ENCODE data around the gene SCN9A. TPM values are rescaled to one million over a fixed set of nuclear protein-coding genes. Genes with fewer than 3 reads are reported as not detected.

The SCN9A gene
- total RNA-seq, 1 donor from 2014 or later = 7.8 TPM

DNA sequence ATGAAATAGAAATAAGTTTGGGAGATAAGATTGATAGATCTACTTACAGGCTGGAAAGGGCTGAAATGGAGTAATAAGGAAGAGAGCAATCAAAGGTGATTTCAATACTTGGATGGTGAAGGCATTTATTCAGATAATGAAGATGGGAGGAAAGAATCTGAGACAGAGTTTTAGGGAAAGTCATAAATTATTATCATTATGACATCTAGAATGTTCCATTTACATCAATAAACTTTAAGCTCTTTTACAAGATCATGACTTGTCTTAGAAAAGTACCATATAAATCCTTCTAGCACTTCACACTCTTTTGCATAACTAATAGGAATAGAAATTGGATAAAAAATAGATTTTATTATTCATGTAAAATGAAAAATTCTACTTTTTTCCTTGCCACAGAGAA, 2.2 kb downstream of the SCN9A start:
- Histone ChIP-seq H2AFZ (ENCODE audit: low read depth, low read length) (no peak overlapping the region), H3K4me2 (ENCODE audit: low read length) (peak overlapping the region; percentile 30), H4K20me1 (ENCODE audit: insufficient read depth, low read length) (no peaks in the 10 kb centered on the region), H3K4me3 (ENCODE audit: insufficient read depth, low read depth, low read length) (no peak overlapping the region), H3K9me3 (ENCODE audit: insufficient read depth, low read depth, low read length) (no peaks in the 10 kb centered on the region), H3K27me3 (ENCODE audit: insufficient read depth, low read length) (no peaks in the 10 kb centered on the region), H3K4me1 (ENCODE audit: insufficient read depth, low read length) (peaks cover 5% of the 10 kb centered on the region), H3K9ac (ENCODE audit: low read length) (no peak overlapping the region), H3K27ac (ENCODE audit: low read depth, low read length) (no peak overlapping the region), H3K79me2 (ENCODE audit: insufficient read depth, low read length) (peaks cover 6% of the 10 kb centered on the region), H3K36me3 (ENCODE audit: insufficient read depth, low read length) (no peaks in the 10 kb centered on the region)
- Mint-ChIP-seq H3K27me3 (ENCODE audit: low read depth, unreplicated experiment) (no peaks in the 10 kb centered on the region), H3K36me3 (ENCODE audit: low read depth, unreplicated experiment) (no peaks in the 10 kb centered on the region), H3K9me3 (ENCODE audit: unreplicated experiment) (no peaks in the 10 kb centered on the region), H3K27ac (ENCODE audit: unreplicated experiment) (no peak overlapping the region), H3K4me1 (ENCODE audit: low read depth, unreplicated experiment) (peaks cover 13% of the 10 kb centered on the region), H3K4me3 (ENCODE audit: unreplicated experiment) (no peak overlapping the region)
- no peak for TF ChIP-seq EZH2 (IDR thresholded peaks at IDR 0.05; ENCODE audit: insufficient read depth, low read length)
- TF ChIP-seq, protein P1, sequence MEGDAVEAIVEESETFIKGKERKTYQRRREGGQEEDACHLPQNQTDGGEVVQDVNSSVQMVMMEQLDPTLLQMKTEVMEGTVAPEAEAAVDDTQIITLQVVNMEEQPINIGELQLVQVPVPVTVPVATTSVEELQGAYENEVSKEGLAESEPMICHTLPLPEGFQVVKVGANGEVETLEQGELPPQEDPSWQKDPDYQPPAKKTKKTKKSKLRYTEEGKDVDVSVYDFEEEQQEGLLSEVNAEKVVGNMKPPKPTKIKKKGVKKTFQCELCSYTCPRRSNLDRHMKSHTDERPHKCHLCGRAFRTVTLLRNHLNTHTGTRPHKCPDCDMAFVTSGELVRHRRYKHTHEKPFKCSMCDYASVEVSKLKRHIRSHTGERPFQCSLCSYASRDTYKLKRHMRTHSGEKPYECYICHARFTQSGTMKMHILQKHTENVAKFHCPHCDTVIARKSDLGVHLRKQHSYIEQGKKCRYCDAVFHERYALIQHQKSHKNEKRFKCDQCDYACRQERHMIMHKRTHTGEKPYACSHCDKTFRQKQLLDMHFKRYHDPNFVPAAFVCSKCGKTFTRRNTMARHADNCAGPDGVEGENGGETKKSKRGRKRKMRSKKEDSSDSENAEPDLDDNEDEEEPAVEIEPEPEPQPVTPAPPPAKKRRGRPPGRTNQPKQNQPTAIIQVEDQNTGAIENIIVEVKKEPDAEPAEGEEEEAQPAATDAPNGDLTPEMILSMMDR (IDR thresholded peaks at IDR 0.05; ENCODE audit: insufficient read depth, low read depth, low read length) = no peak
- DNase-seq (ENCODE audit: low read depth) = no peak
- no peak for FAIRE-seq

DNA sequence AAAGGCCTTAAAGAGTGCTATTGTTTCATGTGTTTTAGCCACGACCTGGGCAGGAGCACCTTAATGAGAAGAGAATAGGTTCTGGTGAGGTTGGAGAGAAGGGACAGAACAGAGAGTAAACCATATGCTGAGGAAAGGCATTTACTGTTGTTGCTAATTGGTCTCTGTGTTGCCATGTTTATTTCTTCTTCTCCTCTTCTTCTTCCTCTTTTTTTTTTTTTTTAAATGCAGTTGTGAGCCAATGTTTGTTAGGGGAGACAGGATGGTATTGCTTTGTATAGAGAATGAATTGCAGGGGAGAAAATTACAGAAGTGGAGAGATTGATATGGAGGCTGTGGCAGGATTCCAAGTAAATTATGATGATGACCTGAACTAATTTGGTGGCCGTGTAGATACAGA, 2.6 kb downstream of the SCN9A start:
- Mint-ChIP-seq H3K27me3 (ENCODE audit: low read depth, unreplicated experiment) (no peaks in the 10 kb centered on the region), H3K4me1 (ENCODE audit: low read depth, unreplicated experiment) (peaks cover 13% of the 10 kb centered on the region), H3K4me3 (ENCODE audit: unreplicated experiment) (no peak overlapping the region), H3K36me3 (ENCODE audit: low read depth, unreplicated experiment) (no peaks in the 10 kb centered on the region), H3K27ac (ENCODE audit: unreplicated experiment) (no peak overlapping the region), H3K9me3 (ENCODE audit: unreplicated experiment) (no peaks in the 10 kb centered on the region)
- H3K36me3 ChIP-seq (ENCODE audit: insufficient read depth, low read length) = no peaks in the 10 kb centered on the region
- H3K9me3 ChIP-seq (ENCODE audit: insufficient read depth, low read depth, low read length) = no peaks in the 10 kb centered on the region
- peaks cover 6% of the 10 kb centered on the region for H3K79me2 ChIP-seq (ENCODE audit: insufficient read depth, low read length)
- H3K27me3 ChIP-seq (ENCODE audit: insufficient read depth, low read length) = no peaks in the 10 kb centered on the region
- no peak for DNase-seq (ENCODE audit: low read depth)
- H3K27ac ChIP-seq (ENCODE audit: low read depth, low read length) = no peak overlapping the region
- peaks cover 5% of the 10 kb centered on the region for H3K4me1 ChIP-seq (ENCODE audit: insufficient read depth, low read length)
- H3K4me2 ChIP-seq (ENCODE audit: low read length) = peak overlapping the region; percentile 30
- no peak for FAIRE-seq
- H2AFZ ChIP-seq (ENCODE audit: low read depth, low read length) = no peak overlapping the region
- H3K4me3 ChIP-seq (ENCODE audit: insufficient read depth, low read depth, low read length) = no peak overlapping the region
- TF ChIP-seq EZH2 (IDR thresholded peaks at IDR 0.05; ENCODE audit: insufficient read depth, low read length) = no peak
- TF ChIP-seq, protein P1 (IDR thresholded peaks at IDR 0.05; ENCODE audit: insufficient read depth, low read depth, low read length) = no peak
- H4K20me1 ChIP-seq (ENCODE audit: insufficient read depth, low read length) = no peaks in the 10 kb centered on the region
- no peak overlapping the region for H3K9ac ChIP-seq (ENCODE audit: low read length)

DNA sequence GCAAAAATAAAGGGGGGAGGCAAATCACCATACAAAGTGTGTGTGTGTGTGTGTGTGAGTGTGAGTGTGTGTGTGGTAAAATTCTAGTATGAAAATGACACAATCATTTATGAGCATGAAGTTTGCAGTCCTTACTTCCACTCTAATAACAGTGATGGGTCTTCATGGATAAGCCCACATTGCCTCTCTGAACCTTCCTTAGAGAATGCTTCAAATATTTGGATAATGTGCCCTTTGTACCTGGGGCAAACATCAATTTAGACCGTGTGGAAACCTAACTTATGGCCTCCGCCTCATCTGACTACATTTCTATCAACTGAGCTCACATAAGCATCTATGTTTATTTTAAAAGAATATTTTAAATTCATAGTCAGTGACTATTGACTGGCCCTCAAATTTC, 3.7 kb downstream of the SCN9A start:
- peaks cover 13% of the 10 kb centered on the region for H3K4me1 Mint-ChIP-seq (ENCODE audit: low read depth, unreplicated experiment)
- no peaks in the 10 kb centered on the region for H3K27me3 Mint-ChIP-seq (ENCODE audit: low read depth, unreplicated experiment)
- H3K27ac Mint-ChIP-seq (ENCODE audit: unreplicated experiment) = no peak overlapping the region
- H3K36me3 Mint-ChIP-seq (ENCODE audit: low read depth, unreplicated experiment) = no peaks in the 10 kb centered on the region
- no peak overlapping the region for H3K4me3 ChIP-seq (ENCODE audit: insufficient read depth, low read depth, low read length)
- H3K4me1 ChIP-seq (ENCODE audit: insufficient read depth, low read length) = peaks cover 5% of the 10 kb centered on the region
- TF ChIP-seq EZH2 (IDR thresholded peaks at IDR 0.05; ENCODE audit: insufficient read depth, low read length) = no peak
- TF ChIP-seq, protein P1 (IDR thresholded peaks at IDR 0.05; ENCODE audit: insufficient read depth, low read depth, low read length) = no peak
- H4K20me1 ChIP-seq (ENCODE audit: insufficient read depth, low read length) = no peaks in the 10 kb centered on the region
- no peaks in the 10 kb centered on the region for H3K36me3 ChIP-seq (ENCODE audit: insufficient read depth, low read length)
- no peaks in the 10 kb centered on the region for H3K9me3 Mint-ChIP-seq (ENCODE audit: unreplicated experiment)
- FAIRE-seq = no peak
- no peaks in the 10 kb centered on the region for H3K9me3 ChIP-seq (ENCODE audit: insufficient read depth, low read depth, low read length)
- no peak overlapping the region for H3K9ac ChIP-seq (ENCODE audit: low read length)
- peak; percentile 73 for DNase-seq (ENCODE audit: low read depth)
- H3K79me2 ChIP-seq (ENCODE audit: insufficient read depth, low read length) = peaks cover 6% of the 10 kb centered on the region
- no peaks in the 10 kb centered on the region for H3K27me3 ChIP-seq (ENCODE audit: insufficient read depth, low read length)
- peak overlapping the region; percentile 55 for H3K4me2 ChIP-seq (ENCODE audit: low read length)
- peak overlapping the region; percentile 48 for H3K27ac ChIP-seq (ENCODE audit: low read depth, low read length)
- H2AFZ ChIP-seq (ENCODE audit: low read depth, low read length) = no peak overlapping the region
- no peak overlapping the region for H3K4me3 Mint-ChIP-seq (ENCODE audit: unreplicated experiment)
